GM19455 (cell line): Measurements from ENCODE around the gene RASGRP4.
"Not testable (repeated sequence)": the region's sequence is repeated elsewhere in the genome, so short reads cannot be mapped to it uniquely, and the experiment has no call there.

Source experiments
- ATAC-seq: cut with Tn5 transposase; IDR thresholded peaks from one replicate; pipeline ENCODE4 v1.9.1; 2021; ENCODE audit not compliant: unreplicated experiment

RASGRP4 gene

DNA sequence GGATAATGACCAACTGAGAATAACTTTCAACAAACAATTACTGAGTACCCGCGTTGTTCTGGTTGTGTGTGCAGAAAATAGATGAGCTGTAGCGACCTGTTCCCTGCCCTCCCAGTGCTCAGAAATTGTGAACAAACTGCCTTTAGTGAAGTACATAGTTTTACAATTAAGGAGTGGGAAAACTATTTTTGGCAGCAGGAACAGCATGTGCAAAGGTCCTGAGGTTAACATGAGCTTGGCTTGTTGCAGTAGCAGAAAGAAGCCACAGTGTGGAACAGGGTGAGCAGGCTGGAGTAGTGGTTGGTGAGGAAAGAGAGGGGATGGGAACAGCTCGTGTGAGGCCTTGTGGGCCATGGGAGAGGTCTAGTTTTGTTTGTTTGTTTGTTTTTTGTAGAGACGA lies 23.5 kb upstream of the RASGRP4 start:
- ATAC-seq: no peak

DNA sequence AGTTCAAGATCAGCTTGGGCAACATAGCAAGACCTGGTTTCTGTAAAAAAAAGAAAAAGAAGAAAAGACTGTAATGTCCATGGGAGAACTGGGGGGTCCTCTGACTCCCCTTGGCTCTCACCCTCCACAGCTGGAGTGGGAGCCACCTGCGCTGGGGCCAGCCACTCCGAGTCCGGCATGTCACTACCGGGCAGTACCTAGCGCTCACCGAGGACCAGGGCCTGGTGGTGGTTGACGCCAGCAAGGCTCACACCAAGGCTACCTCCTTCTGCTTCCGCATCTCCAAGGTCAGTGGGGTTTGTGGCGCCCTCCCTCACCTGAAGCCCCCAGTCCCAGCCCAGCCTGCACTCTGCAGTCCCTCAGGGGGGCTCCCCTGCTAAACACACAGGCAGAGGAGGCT lies 22.2 kb upstream of the RASGRP4 start:
- ATAC-seq: no peak

DNA sequence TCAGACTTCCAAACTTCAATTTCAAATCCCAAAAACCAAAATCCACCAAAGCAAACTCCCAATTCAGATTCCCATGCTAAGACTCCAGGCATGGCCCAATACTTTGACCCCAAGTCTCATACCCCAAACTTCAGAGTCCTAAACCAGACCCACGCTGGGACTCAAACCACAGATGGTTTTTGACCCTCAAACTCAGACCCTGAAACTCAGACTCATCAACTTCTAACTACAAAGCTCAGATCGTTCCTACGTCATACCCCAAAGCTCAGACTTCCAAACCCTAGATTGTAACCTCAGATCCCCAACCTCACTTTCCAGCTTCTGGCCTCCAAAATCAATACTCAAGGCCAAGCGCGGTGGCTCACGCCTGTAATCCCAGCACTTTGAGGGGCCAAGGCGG lies 19.3 kb upstream of the RASGRP4 start:
- ATAC-seq: no peak

DNA sequence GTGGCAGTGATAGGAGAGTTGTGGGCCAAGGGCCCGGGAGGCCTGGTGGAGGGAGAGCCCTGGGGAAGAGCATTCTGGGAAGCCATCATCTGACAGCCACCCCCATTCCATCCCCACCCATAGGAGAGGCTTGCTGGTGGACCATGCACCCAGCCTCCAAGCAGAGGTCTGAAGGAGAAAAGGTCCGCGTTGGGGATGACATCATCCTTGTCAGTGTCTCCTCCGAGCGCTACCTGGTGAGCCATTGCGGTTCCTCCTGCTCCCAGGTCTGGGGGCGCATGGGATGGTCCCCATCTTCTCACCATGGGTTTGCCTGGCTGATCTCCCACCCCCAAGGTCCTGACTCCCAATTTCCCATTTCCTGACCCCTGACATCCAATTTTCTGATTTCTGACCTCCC lies 18.0 kb upstream of the RASGRP4 start:
- ATAC-seq: no peak

DNA sequence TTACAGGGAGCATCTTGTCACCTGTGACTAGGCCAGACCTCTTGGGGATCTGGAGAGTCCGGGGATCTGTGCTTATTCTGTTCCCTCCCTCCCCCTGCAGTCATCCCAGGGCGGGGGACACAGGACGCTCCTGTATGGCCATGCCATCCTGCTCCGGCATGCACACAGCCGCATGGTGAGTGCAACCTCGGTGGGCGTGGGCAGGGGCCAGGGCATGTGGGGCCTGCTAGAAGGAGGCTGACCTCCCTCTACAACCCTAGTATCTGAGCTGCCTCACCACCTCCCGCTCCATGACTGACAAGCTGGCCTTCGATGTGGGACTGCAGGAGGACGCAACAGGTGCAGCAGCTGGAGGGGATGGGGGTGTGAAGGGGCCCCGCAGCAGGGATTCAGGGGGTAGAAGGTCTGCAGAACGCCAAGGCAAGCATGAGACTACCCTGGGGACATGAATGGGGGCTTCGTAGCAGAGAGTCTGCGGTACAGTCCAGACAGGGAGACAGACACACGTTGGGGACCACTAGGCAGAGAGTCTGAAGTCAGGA lies 17.5 kb upstream of the RASGRP4 start:
- ATAC-seq: no peak

DNA sequence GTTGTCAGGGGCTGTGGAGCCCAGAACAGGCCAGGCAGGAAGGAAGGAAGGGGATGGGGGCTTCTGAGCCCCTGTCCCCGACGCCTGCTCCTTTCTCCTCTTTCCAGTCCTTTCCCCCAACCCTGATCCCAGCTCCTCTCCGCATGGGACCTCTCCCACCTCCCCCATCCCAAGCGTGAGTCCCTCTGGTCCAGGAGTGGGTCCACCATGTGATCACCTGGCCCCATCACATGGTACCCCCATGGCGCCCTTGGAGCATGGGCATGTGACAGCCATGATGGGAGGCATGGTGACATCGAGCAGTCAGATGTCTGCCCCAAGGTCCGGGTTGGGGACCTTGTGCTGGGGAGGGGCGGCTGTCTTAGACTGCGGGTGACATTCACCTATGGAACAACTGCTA lies 16.7 kb upstream of the RASGRP4 start:
- no peak for ATAC-seq

DNA sequence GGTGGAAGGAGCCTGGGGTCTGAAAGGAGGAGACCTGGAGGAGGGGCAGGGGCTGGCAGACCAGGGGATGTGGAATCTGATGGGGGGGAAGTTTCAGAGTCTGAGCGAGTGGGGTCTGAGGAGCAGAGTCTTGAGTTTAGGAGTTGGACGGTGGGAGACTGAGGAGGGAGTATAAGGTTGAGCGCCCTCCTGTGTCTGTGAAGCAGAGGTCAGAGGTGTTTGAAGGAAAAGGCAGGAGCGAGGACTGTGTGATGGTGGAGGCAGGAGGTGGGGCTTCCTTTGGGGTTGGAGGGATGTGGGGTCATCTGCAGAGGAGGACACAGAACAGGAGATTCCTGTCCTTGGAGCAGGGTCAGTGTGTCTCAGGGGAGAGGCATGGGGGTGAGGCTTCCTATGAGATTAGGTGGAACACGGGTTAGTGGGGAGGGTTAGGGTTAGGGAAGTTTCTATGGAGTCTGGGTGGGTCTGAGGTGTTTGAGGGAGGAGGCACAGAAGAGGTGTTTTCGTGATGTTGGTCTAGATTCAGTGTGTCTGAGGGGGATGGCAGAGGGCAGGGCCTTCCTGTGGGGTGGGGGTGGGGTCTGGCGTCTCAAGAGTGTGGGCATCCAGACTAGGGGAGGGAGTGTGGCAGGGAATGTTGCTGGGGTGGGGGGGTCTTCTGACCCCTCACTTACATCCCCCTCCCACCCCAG lies 15.8 kb upstream of the RASGRP4 start:
- ATAC-seq: no peak

DNA sequence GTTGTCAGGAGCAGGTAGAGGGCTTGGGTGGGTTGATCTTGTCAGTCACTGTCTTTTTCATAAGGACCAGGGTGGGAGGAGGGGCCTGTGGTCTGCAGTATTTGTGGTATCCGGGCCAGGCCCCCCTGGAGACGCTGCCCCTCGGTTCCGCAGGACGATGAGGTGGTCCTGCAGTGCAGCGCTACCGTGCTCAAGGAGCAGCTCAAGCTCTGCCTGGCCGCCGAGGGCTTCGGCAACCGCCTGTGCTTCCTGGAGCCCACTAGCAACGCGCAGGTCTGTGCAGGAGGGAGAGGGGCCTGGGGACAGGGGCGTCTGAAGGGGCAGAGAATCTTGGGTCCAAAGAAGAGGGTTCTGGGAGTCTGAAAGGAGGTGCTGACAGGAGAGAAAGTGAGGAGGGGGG lies 14.6 kb upstream of the RASGRP4 start:
- no peak for ATAC-seq

DNA sequence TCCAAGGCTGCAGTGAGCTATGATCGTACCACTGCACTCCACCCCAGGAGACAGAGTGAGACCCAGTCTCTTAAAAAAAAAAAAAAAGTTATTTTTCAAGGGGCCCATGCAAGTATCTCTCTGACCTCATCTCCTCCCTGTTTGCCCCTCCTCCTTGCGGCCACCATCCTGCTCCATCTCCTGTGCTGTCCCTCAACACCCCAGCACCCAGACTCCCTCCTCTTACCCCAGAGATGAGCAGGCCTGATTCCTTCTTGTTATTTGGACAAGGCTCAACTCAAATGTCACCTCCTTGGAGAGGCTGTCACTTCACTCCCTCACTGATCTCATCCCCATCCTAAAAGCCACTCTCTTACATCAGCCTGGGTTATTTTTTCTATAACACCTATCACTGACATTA lies 11.9 kb upstream of the RASGRP4 start:
- no peak for ATAC-seq

DNA sequence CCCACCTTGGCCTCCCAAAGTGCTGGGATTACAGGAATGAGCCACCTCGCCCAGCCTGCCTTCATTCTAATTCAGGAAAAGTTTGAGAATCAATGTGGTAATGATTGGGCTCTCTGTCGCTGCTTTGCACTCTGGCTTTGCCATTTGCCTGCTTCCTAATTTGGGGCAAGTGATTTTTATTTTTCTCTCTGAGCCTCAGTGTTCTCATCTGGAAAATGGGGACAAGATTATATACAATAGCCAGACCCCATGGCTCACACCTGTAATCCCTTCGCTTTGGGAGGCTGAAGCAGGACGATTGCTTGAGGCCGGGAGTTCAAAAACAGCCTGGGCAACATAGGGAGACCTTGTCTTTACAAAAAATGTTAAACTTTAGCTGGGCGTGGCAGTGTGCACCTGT lies 11.3 kb upstream of the RASGRP4 start:
- ATAC-seq: no peak

- no peak for ATAC-seq
Measured at GRCh38 chr19:38434549-38435051, 8.6 kb upstream of the RASGRP4 start.

DNA sequence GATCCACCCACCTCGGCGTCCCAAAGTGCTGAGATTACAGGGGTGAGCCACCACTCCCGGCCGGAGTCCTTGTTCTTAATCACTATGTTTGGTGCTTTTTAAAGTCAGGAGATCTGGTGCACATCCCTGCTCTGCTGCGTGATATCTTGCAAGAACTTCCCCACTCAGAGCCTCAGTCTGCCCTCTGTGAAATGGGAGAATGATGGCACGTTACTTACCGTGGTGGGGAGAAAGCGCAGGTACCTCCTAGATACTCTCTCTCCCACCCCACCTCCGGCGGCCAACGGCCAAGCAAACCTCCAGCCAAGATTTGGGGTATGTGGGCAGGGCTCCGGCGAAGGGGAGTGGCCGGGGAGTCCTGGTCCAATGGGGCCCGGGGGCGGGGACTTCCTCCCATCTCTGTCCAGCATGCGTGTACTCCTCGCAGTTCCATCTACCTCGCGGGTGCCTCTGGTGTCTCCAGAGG lies 7.3 kb upstream of the RASGRP4 start, which contains the start of gene RYR1:
Gene RYR1, plus strand, starts transcription at position 424 of the 466 bp plus-strand sequence. CDS start 139 bp downstream, outside the sequence.
- no peak for ATAC-seq

DNA sequence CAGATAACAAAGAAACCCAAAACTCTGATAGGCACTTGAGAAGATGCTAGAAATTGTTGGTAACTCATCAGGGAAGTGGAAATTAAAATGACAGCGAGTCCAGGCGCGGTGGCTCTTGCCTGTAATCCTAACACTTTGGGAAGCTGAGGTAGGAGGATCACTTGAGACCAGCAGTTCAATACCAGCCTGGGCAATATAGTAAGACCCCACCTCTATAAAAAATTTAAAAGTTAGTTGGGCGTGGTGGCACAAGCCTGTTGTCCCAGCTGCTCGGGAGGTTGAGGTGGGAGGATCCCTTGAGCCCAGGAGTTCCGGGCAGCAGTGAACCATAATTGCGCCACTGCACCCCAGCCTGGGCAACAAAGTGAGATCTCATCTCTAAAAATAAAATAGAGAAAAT lies 4.9 kb upstream of the RASGRP4 start:
- ATAC-seq: no peak

DNA sequence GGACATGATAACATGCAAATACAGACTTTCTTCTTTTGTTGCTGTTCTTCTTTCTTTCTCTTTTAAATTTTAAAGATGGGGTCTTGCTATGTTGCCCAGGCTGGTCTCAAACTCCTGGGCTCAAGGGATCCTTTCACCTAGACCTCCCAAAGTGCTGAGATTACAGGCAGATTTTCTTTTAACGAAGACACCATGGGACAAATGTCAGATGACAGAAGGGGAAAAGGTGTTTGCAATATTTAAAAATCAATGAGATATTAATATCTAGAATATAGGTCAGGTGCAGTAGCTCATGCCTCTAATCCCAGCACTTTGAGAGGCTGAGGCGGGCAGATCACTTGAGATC lies 3.8 kb upstream of the RASGRP4 start:
- no peak for ATAC-seq

GRCh38 chr19:38429055-38429810 lies 3.2 kb upstream of the RASGRP4 start:
- ATAC-seq: no peak

- ATAC-seq: not testable (repeated sequence)
Measured at GRCh38 chr19:38427035-38427677, 1.1 kb upstream of the RASGRP4 start.

GRCh38 chr19:38425222-38425809 lies 703 bp downstream of the RASGRP4 start:
- ATAC-seq: no peak

DNA sequence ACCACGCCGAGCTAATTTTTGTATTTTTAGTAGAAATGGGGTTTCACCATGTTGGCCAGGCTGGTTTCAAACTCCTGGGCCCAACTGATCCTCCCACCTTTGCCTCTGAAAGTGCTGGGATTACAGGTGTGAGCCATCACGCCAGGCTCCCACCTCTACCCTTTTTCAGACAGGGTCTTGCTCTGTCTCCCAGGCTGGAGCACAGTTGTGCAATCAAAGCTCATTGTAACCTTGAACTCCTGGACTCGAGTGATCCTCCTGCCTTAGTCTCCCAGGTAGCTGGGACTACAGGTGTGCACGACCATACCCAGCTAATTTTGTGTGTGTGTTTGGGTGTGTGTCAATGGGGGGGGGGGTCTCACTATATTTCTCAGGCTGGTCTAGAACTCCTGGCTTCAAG lies 1.7 kb downstream of the RASGRP4 start:
- no peak for ATAC-seq

- no peak for ATAC-seq
Measured at GRCh38 chr19:38422438-38422837, 3.6 kb downstream of the RASGRP4 start.

DNA sequence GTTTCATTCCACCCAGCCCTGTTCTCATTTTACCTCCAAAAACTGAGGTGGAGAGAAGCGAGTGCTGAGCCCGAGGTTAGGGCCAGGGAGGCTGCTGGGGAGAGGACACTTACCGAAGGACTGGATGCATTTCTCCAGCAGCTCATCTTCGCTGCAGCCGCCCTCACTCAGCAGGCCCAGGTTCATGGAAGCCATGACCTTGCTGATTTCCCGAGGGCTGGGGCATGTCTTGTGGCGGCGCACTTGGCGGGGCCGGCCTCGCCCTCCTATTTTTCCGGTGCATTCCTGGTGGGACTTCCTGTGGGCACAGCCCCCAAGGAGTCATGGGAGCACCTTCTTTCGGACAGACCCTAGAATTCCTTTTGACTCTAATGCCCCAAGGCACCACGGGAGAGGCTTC lies 4.2 kb downstream of the RASGRP4 start:
- no peak for ATAC-seq

GRCh38 chr19:38420935-38421334 lies 5.1 kb downstream of the RASGRP4 start:
- ATAC-seq: no peak
